ENCODE results near the gene GFPT1. TPM values are rescaled to one million over a fixed set of nuclear protein-coding genes. Genes with fewer than 3 reads are reported as not detected.

Gene GFPT1
- total and polyA plus RNA-seq, 4 donors = 14.7 to 42.6 (median 18.1) TPM

DNA sequence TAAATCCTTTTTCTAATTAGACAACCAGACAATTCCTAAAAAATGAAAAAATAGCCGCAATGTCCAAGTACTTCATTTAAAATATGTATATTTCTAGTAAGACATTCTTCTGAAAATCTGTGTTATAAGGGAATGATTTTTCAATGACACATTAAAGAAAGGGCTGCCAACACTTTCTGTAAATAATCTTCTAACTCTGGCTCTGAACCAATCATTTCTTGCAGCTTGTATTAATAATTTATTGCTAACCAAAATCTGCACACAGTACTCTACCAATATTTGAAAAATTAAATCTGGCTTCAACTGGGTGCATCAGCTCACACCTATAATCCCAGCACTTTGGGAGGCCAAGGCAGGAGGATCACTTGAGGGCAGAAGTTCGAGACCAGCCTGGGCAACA is 42.0 kb upstream of the GFPT1 start:
- Histone ChIP-seq H3K9ac (ENCODE audit: low read depth in 1 of 2, low read length in 2 of 2) (peak overlapping the region in 1 of 2 donors; percentile 53), H3K4me3 (ENCODE audit: low read depth in 1 of 3, low read length in 3 of 3) (no peak overlapping the region), H3K27ac (ENCODE audit: low read depth in 1 of 2, low read length in 2 of 2) (no peak overlapping the region), H3K9me3 (ENCODE audit: control insufficient read depth in 4 of 4, low read length in 3 of 4) (no peaks in the 10 kb centered on the region), H3K4me1 (ENCODE audit: control insufficient read depth in 4 of 4, insufficient read depth in 4 of 4, low read length in 3 of 4) (peaks cover 2 to 7% (median 4%) of the 10 kb centered on the region in 4 donors), H3K27me3 (ENCODE audit: control insufficient read depth in 4 of 4, insufficient read depth in 4 of 4, low read length in 3 of 4) (no peaks in the 10 kb centered on the region), H3K36me3 (ENCODE audit: control insufficient read depth in 4 of 4, insufficient read depth in 3 of 4, low read depth in 1 of 4, low read length in 3 of 4) (peaks cover 1 to 10% (median 5%) of the 10 kb centered on the region in 4 donors)
- WGBS = 94% methylated on average over 2 of the region's 2 CpGs
- no peak for DNase-seq (ENCODE audit: low spot score)
- TF ChIP-seq FOXA1 (IDR thresholded peaks at IDR 0.05) = no peak
- TF ChIP-seq, protein P1, sequence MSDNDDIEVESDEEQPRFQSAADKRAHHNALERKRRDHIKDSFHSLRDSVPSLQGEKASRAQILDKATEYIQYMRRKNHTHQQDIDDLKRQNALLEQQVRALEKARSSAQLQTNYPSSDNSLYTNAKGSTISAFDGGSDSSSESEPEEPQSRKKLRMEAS (IDR thresholded peaks at IDR 0.05) = no peak
- no peak for TF ChIP-seq HNF4G (IDR thresholded peaks at IDR 0.05)

DNA sequence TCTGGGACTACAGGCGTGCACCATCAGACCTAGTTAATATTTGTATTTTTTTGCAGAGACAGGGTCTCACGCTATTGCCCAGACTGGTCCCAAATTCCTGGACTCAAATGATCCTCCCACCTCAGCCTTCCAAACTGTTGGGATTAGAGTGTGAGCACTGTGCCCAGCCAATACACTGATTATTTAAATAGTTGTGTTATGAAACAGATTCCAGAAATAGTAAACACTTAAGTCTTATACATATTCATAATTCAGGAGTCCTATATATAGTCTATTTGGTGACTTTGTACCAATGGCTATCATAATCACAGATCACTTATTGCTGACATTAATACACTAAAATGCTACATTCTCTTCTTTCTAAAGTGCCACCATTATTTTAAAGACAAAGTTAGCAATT is 37.4 kb upstream of the GFPT1 start:
- peaks cover 3 to 14% (median 5%) of the 10 kb centered on the region in 4 donors for H3K36me3 ChIP-seq (ENCODE audit: control insufficient read depth in 4 of 4, insufficient read depth in 3 of 4, low read depth in 1 of 4, low read length in 3 of 4)
- WGBS = 98% methylated on average over 2 of the region's 2 CpGs
- no peak overlapping the region for H3K27ac ChIP-seq (ENCODE audit: low read depth in 1 of 2, low read length in 2 of 2)

More for the DNA sequence above, 37.4 kb upstream of the GFPT1 start:
- no peaks in the 10 kb centered on the region for H3K27me3 ChIP-seq (ENCODE audit: control insufficient read depth in 4 of 4, insufficient read depth in 4 of 4, low read length in 3 of 4)
- peaks cover 2 to 7% (median 4%) of the 10 kb centered on the region in 4 donors for H3K4me1 ChIP-seq (ENCODE audit: control insufficient read depth in 4 of 4, insufficient read depth in 4 of 4, low read length in 3 of 4)
- TF ChIP-seq GABPA (IDR thresholded peaks at IDR 0.05 in 1 of 2, conservative IDR thresholded peaks at IDR 0.05 in 1 of 2) (no peak), FOXA1 (IDR thresholded peaks at IDR 0.05) (no peak), FOXA2 (IDR thresholded peaks at IDR 0.05) (no peak), HNF4A (conservative IDR thresholded peaks at IDR 0.05) (no peak), JUND (IDR thresholded peaks at IDR 0.05) (no peak), NR2F2 (IDR thresholded peaks at IDR 0.05) (no peak), RAD21 (IDR thresholded peaks at IDR 0.05) (no peak), TAF1 (conservative IDR thresholded peaks at IDR 0.05) (no peak), SP1 (IDR thresholded peaks at IDR 0.05) (no peak), EGR1 (IDR thresholded peaks at IDR 0.05; ENCODE audit: low read depth in 2 of 2) (no peak), RXRA (IDR thresholded peaks at IDR 0.05) (no peak), HNF4G (IDR thresholded peaks at IDR 0.05) (no peak), YY1 (IDR thresholded peaks at IDR 0.05) (no peak)
- TF ChIP-seq, protein P2, sequence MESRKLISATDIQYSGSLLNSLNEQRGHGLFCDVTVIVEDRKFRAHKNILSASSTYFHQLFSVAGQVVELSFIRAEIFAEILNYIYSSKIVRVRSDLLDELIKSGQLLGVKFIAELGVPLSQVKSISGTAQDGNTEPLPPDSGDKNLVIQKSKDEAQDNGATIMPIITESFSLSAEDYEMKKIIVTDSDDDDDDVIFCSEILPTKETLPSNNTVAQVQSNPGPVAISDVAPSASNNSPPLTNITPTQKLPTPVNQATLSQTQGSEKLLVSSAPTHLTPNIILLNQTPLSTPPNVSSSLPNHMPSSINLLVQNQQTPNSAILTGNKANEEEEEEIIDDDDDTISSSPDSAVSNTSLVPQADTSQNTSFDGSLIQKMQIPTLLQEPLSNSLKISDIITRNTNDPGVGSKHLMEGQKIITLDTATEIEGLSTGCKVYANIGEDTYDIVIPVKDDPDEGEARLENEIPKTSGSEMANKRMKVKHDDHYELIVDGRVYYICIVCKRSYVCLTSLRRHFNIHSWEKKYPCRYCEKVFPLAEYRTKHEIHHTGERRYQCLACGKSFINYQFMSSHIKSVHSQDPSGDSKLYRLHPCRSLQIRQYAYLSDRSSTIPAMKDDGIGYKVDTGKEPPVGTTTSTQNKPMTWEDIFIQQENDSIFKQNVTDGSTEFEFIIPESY (IDR thresholded peaks at IDR 0.05) = no peak
- TF ChIP-seq, protein P3, sequence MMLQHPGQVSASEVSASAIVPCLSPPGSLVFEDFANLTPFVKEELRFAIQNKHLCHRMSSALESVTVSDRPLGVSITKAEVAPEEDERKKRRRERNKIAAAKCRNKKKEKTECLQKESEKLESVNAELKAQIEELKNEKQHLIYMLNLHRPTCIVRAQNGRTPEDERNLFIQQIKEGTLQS (IDR thresholded peaks at IDR 0.05) = no peak
- TF ChIP-seq, protein P4, sequence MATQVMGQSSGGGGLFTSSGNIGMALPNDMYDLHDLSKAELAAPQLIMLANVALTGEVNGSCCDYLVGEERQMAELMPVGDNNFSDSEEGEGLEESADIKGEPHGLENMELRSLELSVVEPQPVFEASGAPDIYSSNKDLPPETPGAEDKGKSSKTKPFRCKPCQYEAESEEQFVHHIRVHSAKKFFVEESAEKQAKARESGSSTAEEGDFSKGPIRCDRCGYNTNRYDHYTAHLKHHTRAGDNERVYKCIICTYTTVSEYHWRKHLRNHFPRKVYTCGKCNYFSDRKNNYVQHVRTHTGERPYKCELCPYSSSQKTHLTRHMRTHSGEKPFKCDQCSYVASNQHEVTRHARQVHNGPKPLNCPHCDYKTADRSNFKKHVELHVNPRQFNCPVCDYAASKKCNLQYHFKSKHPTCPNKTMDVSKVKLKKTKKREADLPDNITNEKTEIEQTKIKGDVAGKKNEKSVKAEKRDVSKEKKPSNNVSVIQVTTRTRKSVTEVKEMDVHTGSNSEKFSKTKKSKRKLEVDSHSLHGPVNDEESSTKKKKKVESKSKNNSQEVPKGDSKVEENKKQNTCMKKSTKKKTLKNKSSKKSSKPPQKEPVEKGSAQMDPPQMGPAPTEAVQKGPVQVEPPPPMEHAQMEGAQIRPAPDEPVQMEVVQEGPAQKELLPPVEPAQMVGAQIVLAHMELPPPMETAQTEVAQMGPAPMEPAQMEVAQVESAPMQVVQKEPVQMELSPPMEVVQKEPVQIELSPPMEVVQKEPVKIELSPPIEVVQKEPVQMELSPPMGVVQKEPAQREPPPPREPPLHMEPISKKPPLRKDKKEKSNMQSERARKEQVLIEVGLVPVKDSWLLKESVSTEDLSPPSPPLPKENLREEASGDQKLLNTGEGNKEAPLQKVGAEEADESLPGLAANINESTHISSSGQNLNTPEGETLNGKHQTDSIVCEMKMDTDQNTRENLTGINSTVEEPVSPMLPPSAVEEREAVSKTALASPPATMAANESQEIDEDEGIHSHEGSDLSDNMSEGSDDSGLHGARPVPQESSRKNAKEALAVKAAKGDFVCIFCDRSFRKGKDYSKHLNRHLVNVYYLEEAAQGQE (IDR thresholded peaks at IDR 0.05) = no peak
- TF ChIP-seq, protein P5, sequence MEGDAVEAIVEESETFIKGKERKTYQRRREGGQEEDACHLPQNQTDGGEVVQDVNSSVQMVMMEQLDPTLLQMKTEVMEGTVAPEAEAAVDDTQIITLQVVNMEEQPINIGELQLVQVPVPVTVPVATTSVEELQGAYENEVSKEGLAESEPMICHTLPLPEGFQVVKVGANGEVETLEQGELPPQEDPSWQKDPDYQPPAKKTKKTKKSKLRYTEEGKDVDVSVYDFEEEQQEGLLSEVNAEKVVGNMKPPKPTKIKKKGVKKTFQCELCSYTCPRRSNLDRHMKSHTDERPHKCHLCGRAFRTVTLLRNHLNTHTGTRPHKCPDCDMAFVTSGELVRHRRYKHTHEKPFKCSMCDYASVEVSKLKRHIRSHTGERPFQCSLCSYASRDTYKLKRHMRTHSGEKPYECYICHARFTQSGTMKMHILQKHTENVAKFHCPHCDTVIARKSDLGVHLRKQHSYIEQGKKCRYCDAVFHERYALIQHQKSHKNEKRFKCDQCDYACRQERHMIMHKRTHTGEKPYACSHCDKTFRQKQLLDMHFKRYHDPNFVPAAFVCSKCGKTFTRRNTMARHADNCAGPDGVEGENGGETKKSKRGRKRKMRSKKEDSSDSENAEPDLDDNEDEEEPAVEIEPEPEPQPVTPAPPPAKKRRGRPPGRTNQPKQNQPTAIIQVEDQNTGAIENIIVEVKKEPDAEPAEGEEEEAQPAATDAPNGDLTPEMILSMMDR (IDR thresholded peaks at IDR 0.05; ENCODE audit: low read depth, low read length, missing input control) = no peak
- TF ChIP-seq, protein P1 (IDR thresholded peaks at IDR 0.05) = no peak
- no peak overlapping the region for H3K9ac ChIP-seq (ENCODE audit: low read depth in 1 of 2, low read length in 2 of 2)
- no peaks in the 10 kb centered on the region for H3K9me3 ChIP-seq (ENCODE audit: control insufficient read depth in 4 of 4, low read length in 3 of 4)
- DNase-seq (ENCODE audit: low spot score) = no peak
- H3K4me3 ChIP-seq (ENCODE audit: low read depth in 1 of 3, low read length in 3 of 3) = no peak overlapping the region

Measured in liver (tissue), 9 donors.